HG02623 (cell line): ENCODE measurements around the gene SIAE.

Source experiments
- ATAC-seq: cut with Tn5 transposase; IDR thresholded peaks from one replicate; pipeline ENCODE4 v1.9.1; 2021; ENCODE audit warnings: moderate library complexity; ENCODE audit not compliant: unreplicated experiment

Gene SIAE

GRCh38 chr11:124583781-124584180 lies 89.8 kb downstream of the SIAE start:
- ATAC-seq: no peak
